ENCODE measurements around the gene CTH.
"Not testable (repeated sequence)": the region's sequence is repeated elsewhere in the genome, so short reads cannot be mapped to it uniquely, and the experiment has no call there.

The CTH gene

DNA sequence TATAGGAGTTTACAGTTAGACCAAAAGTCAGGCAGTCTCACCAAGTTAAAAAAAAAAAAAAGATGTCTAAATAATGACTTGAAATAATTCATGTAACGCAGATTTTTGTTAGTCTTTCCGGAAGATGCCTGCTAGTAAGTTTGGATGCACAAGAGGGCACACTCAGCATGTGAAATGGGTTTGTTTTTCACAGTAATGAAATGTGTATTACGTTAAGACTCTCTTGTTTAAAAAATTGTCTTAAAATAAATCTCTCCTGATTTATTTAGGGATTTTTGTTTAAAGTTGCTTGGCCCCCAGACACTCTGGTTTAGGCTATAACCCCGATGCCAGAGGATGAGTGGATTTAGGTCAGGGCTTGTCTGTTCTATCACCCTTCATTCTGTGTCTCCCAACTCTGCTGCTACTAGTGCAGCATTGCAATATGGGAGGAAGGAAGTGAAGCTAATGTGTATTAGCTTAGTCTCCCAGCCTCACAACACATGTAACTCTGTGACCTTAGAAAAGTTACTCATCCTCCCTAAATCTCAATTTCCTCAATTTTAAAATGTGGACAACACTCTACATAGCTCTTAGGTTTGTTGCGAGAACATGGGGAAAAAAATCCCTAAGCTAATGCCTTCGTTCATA is 25.7 kb downstream of the CTH start:
- H3K4me3 ChIP-seq (ENCODE audit: low read length): no peak overlapping the region
- no peaks in the 10 kb centered on the region for H3K27me3 ChIP-seq (ENCODE audit: control insufficient read depth, insufficient read depth, low read length)
- no peaks in the 10 kb centered on the region for H3K4me1 ChIP-seq (ENCODE audit: control insufficient read depth, low read depth, low read length)
- H3K36me3 ChIP-seq (ENCODE audit: control insufficient read depth, low read depth, low read length): peaks cover 56% of the 10 kb centered on the region
- no peaks in the 10 kb centered on the region for H3K9me3 ChIP-seq (ENCODE audit: control insufficient read depth, low read depth, low read length)
- H3K27ac ChIP-seq (ENCODE audit: low read length): no peak overlapping the region
- no peak overlapping the region for H3K9ac ChIP-seq (ENCODE audit: low read length)

DNA sequence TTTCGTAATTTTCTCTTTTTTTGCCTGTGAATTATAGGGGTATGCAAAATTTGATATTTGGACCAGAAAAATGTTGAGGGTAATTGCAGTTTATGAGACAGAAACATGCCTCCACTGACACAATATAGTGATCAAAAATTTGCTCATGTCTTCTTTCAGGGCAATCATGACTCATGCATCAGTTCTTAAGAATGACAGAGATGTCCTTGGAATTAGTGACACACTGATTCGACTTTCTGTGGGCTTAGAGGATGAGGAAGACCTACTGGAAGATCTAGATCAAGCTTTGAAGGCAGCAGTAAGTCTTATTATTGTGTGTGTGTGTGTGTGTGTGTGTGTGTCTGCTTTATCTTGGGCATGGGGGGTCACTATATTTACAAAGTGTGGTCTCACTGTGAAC is 27.5 kb downstream of the CTH start:
- peaks cover 17% of the 10 kb centered on the region for H3K4me1 ChIP-seq (ENCODE audit: control insufficient read depth, low read depth, low read length)
- no peak overlapping the region for H3K4me3 ChIP-seq (ENCODE audit: low read length)
- H3K9ac ChIP-seq (ENCODE audit: low read length): no peak overlapping the region
- peaks cover 42% of the 10 kb centered on the region for H3K36me3 ChIP-seq (ENCODE audit: control insufficient read depth, low read depth, low read length)
- no peaks in the 10 kb centered on the region for H3K27me3 ChIP-seq (ENCODE audit: control insufficient read depth, insufficient read depth, low read length)
- H3K27ac ChIP-seq (ENCODE audit: low read length): no peak overlapping the region
- no peaks in the 10 kb centered on the region for H3K9me3 ChIP-seq (ENCODE audit: control insufficient read depth, low read depth, low read length)

DNA sequence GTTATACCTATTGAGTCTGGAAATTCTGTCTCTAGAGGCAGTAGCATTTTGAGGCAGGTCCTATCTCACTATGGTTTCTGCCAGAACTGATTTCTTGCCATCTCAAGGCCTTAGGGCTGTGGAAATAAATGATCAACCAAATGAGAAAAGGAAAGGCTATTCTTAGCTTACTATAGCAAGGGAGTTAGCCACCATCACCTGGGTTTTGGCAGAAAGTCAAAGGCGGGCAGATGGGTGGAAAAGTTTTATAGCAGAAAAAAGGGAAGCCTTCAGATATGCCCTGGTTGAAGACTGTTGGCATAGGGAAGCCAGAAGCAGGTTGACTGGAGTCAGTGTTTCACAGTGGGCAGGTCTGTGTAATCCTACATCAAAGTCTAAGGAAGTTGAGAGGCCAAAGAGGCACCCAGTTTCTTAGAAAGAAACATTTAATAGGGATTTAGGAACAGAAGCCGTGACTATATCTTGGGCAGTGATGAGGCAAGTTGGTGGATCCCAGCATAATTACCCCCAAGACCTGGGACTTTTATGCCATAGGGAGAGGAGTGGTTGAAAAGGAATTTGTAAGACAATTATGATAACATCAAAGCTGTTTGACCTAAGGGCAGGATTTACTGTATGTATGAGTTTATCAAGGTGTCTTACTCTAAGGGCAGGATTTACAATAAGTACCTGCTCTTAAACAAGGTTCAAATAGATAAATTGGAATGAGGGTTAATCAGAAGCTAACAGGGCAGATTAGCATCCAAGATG is 29.7 kb downstream of the CTH start:
- H3K4me1 ChIP-seq (ENCODE audit: control insufficient read depth, low read depth, low read length): peaks cover 25% of the 10 kb centered on the region
- no peaks in the 10 kb centered on the region for H3K27me3 ChIP-seq (ENCODE audit: control insufficient read depth, insufficient read depth, low read length)
- no peaks in the 10 kb centered on the region for H3K9me3 ChIP-seq (ENCODE audit: control insufficient read depth, low read depth, low read length)
- no peak overlapping the region for H3K27ac ChIP-seq (ENCODE audit: low read length)
- no peak overlapping the region for H3K9ac ChIP-seq (ENCODE audit: low read length)
- peaks cover 23% of the 10 kb centered on the region for H3K36me3 ChIP-seq (ENCODE audit: control insufficient read depth, low read depth, low read length)
- no peak overlapping the region for H3K4me3 ChIP-seq (ENCODE audit: low read length)

DNA sequence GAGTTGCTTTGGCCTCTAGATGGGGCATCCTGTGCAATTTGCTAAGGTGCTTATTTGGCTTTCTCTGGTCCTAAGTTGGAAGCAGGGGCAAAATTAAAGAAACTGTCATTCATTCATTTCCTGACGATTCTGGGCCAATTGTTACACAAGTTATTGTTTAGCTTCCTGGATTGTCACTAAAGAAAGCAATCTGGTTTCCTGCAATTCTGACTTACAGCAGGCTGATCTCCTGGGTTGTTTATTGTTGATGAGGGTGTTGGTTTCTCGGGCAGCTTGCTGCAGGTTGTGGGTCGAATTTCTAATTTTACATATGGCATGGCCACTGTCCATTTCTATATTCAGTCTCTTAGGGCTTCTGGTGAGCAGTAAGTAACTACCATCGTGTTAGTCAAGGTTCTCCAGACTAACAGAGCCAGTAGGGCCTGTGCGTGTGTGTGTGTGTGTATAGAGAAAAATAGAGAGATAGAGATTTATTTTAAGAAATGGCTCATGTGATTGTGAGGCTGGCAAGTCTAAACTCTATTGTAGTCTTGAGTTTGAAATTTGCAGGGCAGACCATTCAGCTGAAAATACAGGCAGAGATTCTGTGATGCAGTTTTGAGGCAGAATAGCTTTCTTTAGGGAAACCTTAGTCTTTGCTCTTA is 30.4 kb downstream of the CTH start:
- Histone ChIP-seq H3K36me3 (ENCODE audit: control insufficient read depth, low read depth, low read length) (peaks cover 17% of the 10 kb centered on the region), H3K4me1 (ENCODE audit: control insufficient read depth, low read depth, low read length) (peaks cover 25% of the 10 kb centered on the region), H3K27me3 (ENCODE audit: control insufficient read depth, insufficient read depth, low read length) (no peaks in the 10 kb centered on the region), H3K9me3 (ENCODE audit: control insufficient read depth, low read depth, low read length) (no peaks in the 10 kb centered on the region), H3K9ac (ENCODE audit: low read length) (no peak overlapping the region), H3K27ac (ENCODE audit: low read length) (no peak overlapping the region), H3K4me3 (ENCODE audit: low read length) (no peak overlapping the region)

DNA sequence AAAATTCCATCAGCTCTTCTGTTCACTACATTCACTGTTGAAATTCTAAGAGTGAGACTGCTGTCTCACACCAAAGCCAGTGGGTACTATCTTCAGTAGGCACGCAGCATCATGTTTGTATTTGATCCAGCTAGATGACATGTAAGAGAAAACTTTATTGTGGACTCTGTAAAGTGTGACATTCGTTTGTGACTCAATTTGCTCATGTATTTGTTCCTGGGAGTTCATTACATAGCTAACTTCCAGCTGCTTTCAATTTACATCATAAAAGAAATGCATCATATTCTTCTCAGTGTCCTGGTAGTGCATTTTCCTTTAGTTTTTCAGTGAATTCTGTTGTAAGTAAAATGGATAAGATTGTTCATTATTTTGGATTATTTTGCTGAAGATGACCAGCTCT is 31.4 kb downstream of the CTH start:
- H3K4me3 ChIP-seq (ENCODE audit: low read length): no peak overlapping the region

DNA sequence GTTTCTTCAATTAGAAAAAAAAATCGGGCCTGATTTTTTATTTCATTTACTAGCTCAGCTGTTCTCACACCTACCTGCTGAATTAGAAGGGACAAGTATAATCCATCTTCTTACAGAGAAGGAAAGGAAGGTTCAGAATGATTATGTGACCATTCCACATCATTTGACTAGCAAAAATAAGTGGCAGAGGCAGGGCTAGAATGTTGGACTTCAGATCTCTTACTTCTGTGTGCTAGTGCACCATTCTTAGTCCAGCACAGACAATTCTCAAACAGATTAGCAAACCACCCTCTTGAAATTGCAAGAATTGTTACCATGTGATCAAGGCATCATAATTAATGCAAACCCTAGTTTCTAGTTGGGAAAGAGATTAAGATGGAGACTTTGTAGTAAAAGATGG is 32.7 kb downstream of the CTH start:
- Histone ChIP-seq H3K27ac (ENCODE audit: low read length) (peak overlapping the region; percentile 27), H3K27me3 (ENCODE audit: control insufficient read depth, insufficient read depth, low read length) (no peaks in the 10 kb centered on the region), H3K9me3 (ENCODE audit: control insufficient read depth, low read depth, low read length) (no peaks in the 10 kb centered on the region), H3K4me1 (ENCODE audit: control insufficient read depth, low read depth, low read length) (peaks cover 25% of the 10 kb centered on the region), H3K4me3 (ENCODE audit: low read length) (no peak overlapping the region), H3K36me3 (ENCODE audit: control insufficient read depth, low read depth, low read length) (peaks cover 6% of the 10 kb centered on the region), H3K9ac (ENCODE audit: low read length) (no peak overlapping the region)

More for the DNA sequence above, 31.4 kb downstream of the CTH start:
- Histone ChIP-seq H3K27me3 (ENCODE audit: control insufficient read depth, insufficient read depth, low read length) (no peaks in the 10 kb centered on the region), H3K9ac (ENCODE audit: low read length) (no peak overlapping the region), H3K27ac (ENCODE audit: low read length) (no peak overlapping the region), H3K36me3 (ENCODE audit: control insufficient read depth, low read depth, low read length) (peaks cover 14% of the 10 kb centered on the region), H3K4me1 (ENCODE audit: control insufficient read depth, low read depth, low read length) (peaks cover 25% of the 10 kb centered on the region), H3K9me3 (ENCODE audit: control insufficient read depth, low read depth, low read length) (no peaks in the 10 kb centered on the region)

DNA sequence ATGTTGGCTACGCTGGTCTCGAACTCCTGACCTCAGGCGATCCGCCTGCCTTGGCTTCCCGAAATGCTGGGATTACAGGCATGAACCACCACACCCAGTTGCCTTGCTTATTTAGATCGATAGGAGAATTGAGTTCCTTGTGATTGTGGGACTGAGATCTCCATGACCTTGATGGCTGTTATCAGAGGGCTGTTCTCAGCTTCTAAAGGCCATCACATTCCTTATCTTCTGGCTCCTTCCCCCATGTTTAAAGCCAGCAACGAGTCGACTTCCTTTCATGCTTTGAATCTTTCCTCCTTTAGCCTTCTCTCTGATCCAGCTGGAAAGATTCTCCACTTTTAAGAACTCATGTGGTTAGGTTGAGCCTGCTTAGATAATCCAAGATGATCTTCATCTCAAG is 38.0 kb downstream of the CTH start:
- H3K27me3 ChIP-seq (ENCODE audit: control insufficient read depth, insufficient read depth, low read length): no peaks in the 10 kb centered on the region
- no peaks in the 10 kb centered on the region for H3K9me3 ChIP-seq (ENCODE audit: control insufficient read depth, low read depth, low read length)
- no peaks in the 10 kb centered on the region for H3K36me3 ChIP-seq (ENCODE audit: control insufficient read depth, low read depth, low read length)
- H3K27ac ChIP-seq (ENCODE audit: low read length): no peak overlapping the region
- peaks cover 3% of the 10 kb centered on the region for H3K4me1 ChIP-seq (ENCODE audit: control insufficient read depth, low read depth, low read length)
- no peak overlapping the region for H3K9ac ChIP-seq (ENCODE audit: low read length)
- no peak overlapping the region for H3K4me3 ChIP-seq (ENCODE audit: low read length)

DNA sequence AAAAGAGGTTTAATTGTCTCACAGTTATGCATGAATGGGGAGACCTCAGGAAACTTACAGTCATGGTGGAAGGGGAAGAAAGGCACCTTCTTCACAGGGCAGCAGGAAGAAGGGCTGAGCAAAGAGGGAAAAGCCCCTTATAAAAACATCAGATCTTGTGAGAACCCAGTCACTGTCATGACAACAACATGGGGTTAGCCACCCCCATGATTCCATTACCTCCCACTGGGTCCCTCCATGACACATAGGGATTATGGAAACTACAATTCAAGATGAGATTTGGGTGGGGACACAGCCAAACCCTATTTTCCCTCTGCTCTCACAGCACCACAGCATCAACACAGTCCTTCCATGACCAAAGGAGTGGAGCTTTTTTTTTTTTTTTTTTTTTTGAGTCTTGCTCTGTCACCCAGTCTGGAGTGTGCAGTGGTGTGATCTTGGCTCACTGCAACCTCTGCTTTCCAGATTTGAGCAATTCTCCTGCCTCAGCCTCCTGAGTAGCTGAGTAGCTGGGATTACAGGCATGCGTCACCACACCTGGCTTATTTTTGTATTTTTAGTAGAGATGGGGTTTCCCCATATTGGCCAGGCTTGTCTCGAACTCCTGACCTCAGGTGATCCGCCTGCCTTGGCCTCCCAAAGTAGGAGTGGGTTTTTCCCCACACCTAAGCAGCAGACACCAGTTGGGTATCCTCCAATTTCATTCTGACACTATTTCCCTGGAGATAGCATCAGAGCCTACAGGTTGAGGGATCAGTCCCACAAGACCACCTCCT is 41.3 kb downstream of the CTH start:
- not testable (repeated sequence) for H3K4me3 ChIP-seq (ENCODE audit: low read length); H3K27me3 ChIP-seq (ENCODE audit: control insufficient read depth, insufficient read depth, low read length); H3K4me1 ChIP-seq (ENCODE audit: control insufficient read depth, low read depth, low read length); H3K27ac ChIP-seq (ENCODE audit: low read length); H3K9ac ChIP-seq (ENCODE audit: low read length); H3K36me3 ChIP-seq (ENCODE audit: control insufficient read depth, low read depth, low read length); H3K9me3 ChIP-seq (ENCODE audit: control insufficient read depth, low read depth, low read length)

DNA sequence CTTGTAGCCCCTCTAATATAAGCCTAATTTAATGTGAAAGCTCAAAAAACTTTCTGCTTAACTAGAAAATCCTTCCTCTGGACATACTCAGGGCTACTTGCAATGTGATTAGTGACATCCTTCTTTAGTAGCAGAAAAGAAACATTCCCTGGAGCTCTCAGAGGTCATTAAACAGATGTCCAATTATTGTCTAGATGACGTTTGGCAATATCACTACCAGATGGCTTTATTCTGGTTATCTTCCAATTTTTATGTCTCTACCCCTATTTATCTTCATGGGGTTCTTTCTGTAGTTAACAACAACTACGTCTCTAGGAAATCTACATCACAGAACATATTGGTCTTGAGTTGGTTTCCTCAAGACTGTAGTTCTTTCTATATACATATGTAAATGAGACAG is 44.2 kb downstream of the CTH start:
- Histone ChIP-seq H3K9me3 (ENCODE audit: control insufficient read depth, low read depth, low read length) (no peaks in the 10 kb centered on the region), H3K9ac (ENCODE audit: low read length) (no peak overlapping the region), H3K36me3 (ENCODE audit: control insufficient read depth, low read depth, low read length) (no peaks in the 10 kb centered on the region), H3K27ac (ENCODE audit: low read length) (no peak overlapping the region), H3K27me3 (ENCODE audit: control insufficient read depth, insufficient read depth, low read length) (no peaks in the 10 kb centered on the region), H3K4me3 (ENCODE audit: low read length) (no peak overlapping the region), H3K4me1 (ENCODE audit: control insufficient read depth, low read depth, low read length) (no peaks in the 10 kb centered on the region)

DNA sequence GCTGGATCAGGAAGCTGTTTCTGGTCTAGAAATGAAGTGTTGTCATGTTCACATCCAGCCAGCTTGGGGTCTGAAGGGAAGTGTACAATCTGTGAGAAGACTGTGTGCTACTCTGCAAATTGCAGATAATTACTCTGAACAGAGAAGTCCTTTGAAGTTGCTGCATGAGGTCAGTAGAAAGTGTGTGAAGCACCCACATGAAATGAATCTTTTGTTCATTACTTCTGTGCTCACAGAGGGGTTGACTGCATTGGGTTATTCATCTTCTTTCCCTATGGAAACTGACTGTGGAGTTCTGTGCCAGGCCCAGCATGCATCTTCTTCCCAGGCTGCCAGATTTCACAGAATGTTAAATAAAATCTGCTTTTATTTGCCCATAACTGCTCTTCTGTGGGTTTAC is 47.1 kb downstream of the CTH start:
- H3K4me3 ChIP-seq (ENCODE audit: low read length): no peak overlapping the region
- H3K27me3 ChIP-seq (ENCODE audit: control insufficient read depth, insufficient read depth, low read length): no peaks in the 10 kb centered on the region
- H3K36me3 ChIP-seq (ENCODE audit: control insufficient read depth, low read depth, low read length): no peaks in the 10 kb centered on the region
- no peak overlapping the region for H3K9ac ChIP-seq (ENCODE audit: low read length)
- no peaks in the 10 kb centered on the region for H3K4me1 ChIP-seq (ENCODE audit: control insufficient read depth, low read depth, low read length)
- H3K9me3 ChIP-seq (ENCODE audit: control insufficient read depth, low read depth, low read length): no peaks in the 10 kb centered on the region
- no peak overlapping the region for H3K27ac ChIP-seq (ENCODE audit: low read length)

DNA sequence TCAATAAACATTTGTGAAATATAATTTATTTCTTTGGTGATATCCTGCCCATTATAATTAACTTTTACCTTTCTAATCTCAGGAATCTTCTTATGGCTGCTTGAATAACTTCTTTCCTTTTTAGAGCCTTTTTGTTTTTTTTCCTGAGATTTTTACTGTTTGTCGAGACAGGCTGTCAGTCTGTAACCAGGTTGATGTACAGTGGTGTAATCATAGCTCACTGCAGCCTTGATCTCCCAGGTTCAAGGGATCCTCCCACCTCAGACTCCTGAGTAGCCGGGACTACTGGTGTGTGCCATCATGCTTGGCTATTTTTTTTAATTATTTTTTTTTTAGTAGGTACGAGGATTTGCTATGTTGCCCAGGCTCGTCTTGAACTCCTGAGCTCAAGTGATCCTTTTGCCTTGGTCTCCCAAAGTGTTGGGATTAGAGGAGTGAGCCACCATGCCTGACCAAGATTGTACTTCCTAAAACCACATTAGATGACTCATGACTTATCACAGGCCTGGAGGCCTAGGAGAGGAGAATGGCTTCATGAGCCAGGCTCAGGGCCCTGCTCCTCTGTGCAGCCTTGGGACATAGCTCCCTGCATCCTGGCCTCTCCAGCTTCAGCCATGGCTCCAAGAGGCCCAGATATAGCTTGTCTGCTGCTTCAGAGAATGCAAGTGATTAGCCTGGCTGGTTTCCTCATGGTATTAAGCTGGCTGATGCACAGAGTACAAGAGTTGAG is 48.6 kb downstream of the CTH start:
- Histone ChIP-seq H3K9ac (ENCODE audit: low read length) (no peak overlapping the region), H3K27ac (ENCODE audit: low read length) (no peak overlapping the region), H3K9me3 (ENCODE audit: control insufficient read depth, low read depth, low read length) (no peaks in the 10 kb centered on the region), H3K4me3 (ENCODE audit: low read length) (no peak overlapping the region), H3K4me1 (ENCODE audit: control insufficient read depth, low read depth, low read length) (no peaks in the 10 kb centered on the region), H3K27me3 (ENCODE audit: control insufficient read depth, insufficient read depth, low read length) (no peaks in the 10 kb centered on the region), H3K36me3 (ENCODE audit: control insufficient read depth, low read depth, low read length) (no peaks in the 10 kb centered on the region)
